DOHH2 (cell line): ENCODE measurements around the gene ZIC4.

ENCODE experiments used
- CTCF ChIP-seq: fragments of 200-600 bp; sonication (generic); IDR thresholded peaks from one replicate; pipeline ENCODE4 v1.5.1; 2014; ENCODE audit warnings: antibody characterized with exemption, mild to moderate bottlenecking, low read depth, low read length; ENCODE audit not compliant: poor library complexity, severe bottlenecking
- EZH2phosphoT487 ChIP-seq: fragments of 200-600 bp; sonication (generic); IDR thresholded peaks from 2 replicates; pipeline ENCODE4 v1.6.1; 2017; ENCODE audit warnings: borderline replicate concordance, mild to moderate bottlenecking, antibody characterized with exemption, low read length, moderate library complexity, mixed read lengths

GRCh38 chr3:147422601-147423536 is 16.5 kb upstream of the ZIC4 start:
- TF ChIP-seq EZH2phosphoT487 (no peak), CTCF (no peak)
